Neural cell (in vitro differentiated cells): ENCODE measurements around the gene PDZD4. TPM values are rescaled to one million over a fixed set of nuclear protein-coding genes. Genes with fewer than 3 reads are reported as not detected.
A peak's percentile ranks its signal among the peaks of the same experiment; 100 is the strongest.

Experiments
- H2AFZ ChIP-seq: fragments of 200-600, 300-800 bp; sonication (generic), shearing (Covaris generic); 2 replicates; pipeline ENCODE4 v1.6.0; 2014; ENCODE audit warnings: low read depth, mild to moderate bottlenecking, antibody characterized with exemption, low read length, moderate library complexity
- H3F3A ChIP-seq: fragments of 200-600 bp; shearing (Covaris generic); 2 replicates; pipeline ENCODE4 v1.6.1; 2016; ENCODE audit warnings: mild to moderate bottlenecking, moderate library complexity, mixed read lengths, antibody characterized with exemption, low read length; ENCODE audit not compliant: insufficient read depth, poor library complexity, severe bottlenecking
- H3K27ac ChIP-seq: fragments of 200-600, 300-800 bp; sonication (generic), shearing (Covaris generic); 2 replicates; pipeline ENCODE4 v1.5.1; 2014; ENCODE audit warnings: mild to moderate bottlenecking, low read length, moderate library complexity
- H3K27me3 ChIP-seq: fragments of 300-800, 200-600 bp; sonication (generic), shearing (Covaris generic); 2 replicates; pipeline ENCODE4 v1.6.0; 2014; ENCODE audit warnings: mild to moderate bottlenecking, low read depth, low read length, moderate library complexity; ENCODE audit not compliant: insufficient read depth
- H3K36me3 ChIP-seq: fragments of 300-800, 200-600 bp; sonication (generic), shearing (Covaris generic); 2 replicates; pipeline ENCODE4 v1.5.1; 2014; ENCODE audit warnings: mild to moderate bottlenecking, antibody characterized with exemption, low read length, moderate library complexity; ENCODE audit not compliant: insufficient read depth
- H3K4me2 ChIP-seq: fragments of 300-800, 200-600 bp; sonication (generic), shearing (Covaris generic); 2 replicates; pipeline ENCODE4 v1.6.0; 2014; ENCODE audit warnings: mild to moderate bottlenecking, low read length
- H3K4me3 ChIP-seq: fragments of 300-800, 200-600 bp; sonication (generic), shearing (Covaris generic); 2 replicates; pipeline ENCODE4 v1.5.1; 2014; ENCODE audit warnings: mild to moderate bottlenecking, low read length, moderate library complexity
- H3K79me2 ChIP-seq: fragments of 200-600 bp; shearing (Covaris generic); replicated peaks from 2 replicates; pipeline ENCODE4 v1.6.0; 2014; ENCODE audit warnings: mild to moderate bottlenecking, low read length, moderate library complexity; ENCODE audit not compliant: insufficient read depth
- H3K9ac ChIP-seq: fragments of 300-800, 200-600 bp; sonication (generic), shearing (Covaris generic); 2 replicates; pipeline ENCODE4 v1.6.1; 2016; ENCODE audit warnings: mild to moderate bottlenecking, low read length, mixed read lengths
- H3K9me2 ChIP-seq: fragments of 200-600 bp; shearing (Covaris generic); 2 replicates; pipeline ENCODE4 v1.6.1; 2016; ENCODE audit warnings: mild to moderate bottlenecking, low read length, mixed read lengths; ENCODE audit not compliant: insufficient read depth
- H3K9me3 ChIP-seq: fragments of 200-600, 300-800 bp; sonication (generic), shearing (Covaris generic); 2 replicates; pipeline ENCODE4 v1.6.1; 2016; ENCODE audit warnings: mild to moderate bottlenecking, mixed run types, low read length, moderate library complexity, mixed read lengths
- H4K20me1 ChIP-seq: fragments of 200-600 bp; shearing (Covaris generic); 2 replicates; pipeline ENCODE4 v1.6.1; 2016; ENCODE audit warnings: mild to moderate bottlenecking, mixed run types; ENCODE audit not compliant: insufficient read depth
- CTCF ChIP-seq: fragments of 450-650 bp; IDR thresholded peaks from 2 replicates; pipeline ENCODE4 v1.5.1; 2014; ENCODE audit warnings: antibody characterized with exemption, mild to moderate bottlenecking, moderate library complexity; ENCODE audit not compliant: poor library complexity, severe bottlenecking
- EP300 ChIP-seq: fragments of 450-650 bp; conservative IDR thresholded peaks from 2 replicates; pipeline ENCODE4 v1.6.1; 2014; ENCODE audit warnings: antibody characterized with exemption, mild to moderate bottlenecking, moderate library complexity; ENCODE audit not compliant: poor library complexity, severe bottlenecking
- EZH2 ChIP-seq: fragments of 200-600, 300-800 bp; shearing (Covaris generic), sonication (generic); IDR thresholded peaks from 2 replicates; pipeline ENCODE4 v1.6.1; 2014; ENCODE audit warnings: antibody characterized with exemption, low read length, borderline replicate concordance, mild to moderate bottlenecking; ENCODE audit not compliant: insufficient read depth, poor library complexity, severe bottlenecking
- MXI1 ChIP-seq: fragments of 450-650 bp; conservative IDR thresholded peaks from 2 replicates; pipeline ENCODE4 v1.6.1; 2014; ENCODE audit warnings: antibody characterized with exemption, mild to moderate bottlenecking; ENCODE audit not compliant: poor library complexity, severe bottlenecking
- POLR2AphosphoS5 ChIP-seq: IDR thresholded peaks from 2 replicates; pipeline ENCODE4 v1.6.1; 2012
- RAD21 ChIP-seq: fragments of 450-650 bp; conservative IDR thresholded peaks from 2 replicates; pipeline ENCODE4 v1.6.1; 2014; ENCODE audit warnings: antibody characterized with exemption, mild to moderate bottlenecking, moderate library complexity
- SMC3 ChIP-seq: fragments of 450-650 bp; conservative IDR thresholded peaks from 2 replicates; pipeline ENCODE4 v1.6.1; 2014; ENCODE audit warnings: antibody characterized with exemption, mild to moderate bottlenecking, moderate library complexity; ENCODE audit not compliant: poor library complexity
- TAF1 ChIP-seq: IDR thresholded peaks from 2 replicates; pipeline ENCODE4 v1.6.1; 2012; ENCODE audit warnings: low read depth
- polyA plus RNA-seq: library from polyadenylated mRNA; depleted of rRNA; stranded (reverse); fragments of >200 nt; gene quantifications from 2 replicates; pipeline ENCODE4 v1.2.3, GENCODE V29; 2014
- TF ChIP-seq, protein P1 (sequence below): IDR thresholded peaks from 2 replicates; pipeline ENCODE4 v1.6.1; 2012; ENCODE audit warnings: borderline replicate concordance

The PDZD4 gene
- polyA plus RNA-seq, 1 donor from 2014 or later: 343 TPM

GRCh38 chrX:153813161-153813560, 17.2 kb downstream of the PDZD4 start:
- Histone ChIP-seq H3F3A (no peaks in the 10 kb centered on the region), H3K79me2 (peaks cover 55% of the 10 kb centered on the region), H3K27ac (peak overlapping the region; percentile 96), H3K9me2 (no peaks in the 10 kb centered on the region), H3K4me3 (peak overlapping the region; percentile 59), H2AFZ (no peak overlapping the region), H3K27me3 (no peaks in the 10 kb centered on the region), H3K9me3 (no peaks in the 10 kb centered on the region), H3K36me3 (no peaks in the 10 kb centered on the region), H3K9ac (peak overlapping the region; percentile 75), H4K20me1 (no peaks in the 10 kb centered on the region), H3K4me2 (no peak overlapping the region)
- TF ChIP-seq TAF1: no peak
- no peak for TF ChIP-seq MXI1
- no peak for TF ChIP-seq POLR2AphosphoS5
- TF ChIP-seq RAD21: no peak
- TF ChIP-seq SMC3: no peak
- TF ChIP-seq EP300: no peak
- no peak for TF ChIP-seq CTCF
- TF ChIP-seq, protein P1, sequence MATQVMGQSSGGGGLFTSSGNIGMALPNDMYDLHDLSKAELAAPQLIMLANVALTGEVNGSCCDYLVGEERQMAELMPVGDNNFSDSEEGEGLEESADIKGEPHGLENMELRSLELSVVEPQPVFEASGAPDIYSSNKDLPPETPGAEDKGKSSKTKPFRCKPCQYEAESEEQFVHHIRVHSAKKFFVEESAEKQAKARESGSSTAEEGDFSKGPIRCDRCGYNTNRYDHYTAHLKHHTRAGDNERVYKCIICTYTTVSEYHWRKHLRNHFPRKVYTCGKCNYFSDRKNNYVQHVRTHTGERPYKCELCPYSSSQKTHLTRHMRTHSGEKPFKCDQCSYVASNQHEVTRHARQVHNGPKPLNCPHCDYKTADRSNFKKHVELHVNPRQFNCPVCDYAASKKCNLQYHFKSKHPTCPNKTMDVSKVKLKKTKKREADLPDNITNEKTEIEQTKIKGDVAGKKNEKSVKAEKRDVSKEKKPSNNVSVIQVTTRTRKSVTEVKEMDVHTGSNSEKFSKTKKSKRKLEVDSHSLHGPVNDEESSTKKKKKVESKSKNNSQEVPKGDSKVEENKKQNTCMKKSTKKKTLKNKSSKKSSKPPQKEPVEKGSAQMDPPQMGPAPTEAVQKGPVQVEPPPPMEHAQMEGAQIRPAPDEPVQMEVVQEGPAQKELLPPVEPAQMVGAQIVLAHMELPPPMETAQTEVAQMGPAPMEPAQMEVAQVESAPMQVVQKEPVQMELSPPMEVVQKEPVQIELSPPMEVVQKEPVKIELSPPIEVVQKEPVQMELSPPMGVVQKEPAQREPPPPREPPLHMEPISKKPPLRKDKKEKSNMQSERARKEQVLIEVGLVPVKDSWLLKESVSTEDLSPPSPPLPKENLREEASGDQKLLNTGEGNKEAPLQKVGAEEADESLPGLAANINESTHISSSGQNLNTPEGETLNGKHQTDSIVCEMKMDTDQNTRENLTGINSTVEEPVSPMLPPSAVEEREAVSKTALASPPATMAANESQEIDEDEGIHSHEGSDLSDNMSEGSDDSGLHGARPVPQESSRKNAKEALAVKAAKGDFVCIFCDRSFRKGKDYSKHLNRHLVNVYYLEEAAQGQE: no peak
- no peak for TF ChIP-seq EZH2

DNA sequence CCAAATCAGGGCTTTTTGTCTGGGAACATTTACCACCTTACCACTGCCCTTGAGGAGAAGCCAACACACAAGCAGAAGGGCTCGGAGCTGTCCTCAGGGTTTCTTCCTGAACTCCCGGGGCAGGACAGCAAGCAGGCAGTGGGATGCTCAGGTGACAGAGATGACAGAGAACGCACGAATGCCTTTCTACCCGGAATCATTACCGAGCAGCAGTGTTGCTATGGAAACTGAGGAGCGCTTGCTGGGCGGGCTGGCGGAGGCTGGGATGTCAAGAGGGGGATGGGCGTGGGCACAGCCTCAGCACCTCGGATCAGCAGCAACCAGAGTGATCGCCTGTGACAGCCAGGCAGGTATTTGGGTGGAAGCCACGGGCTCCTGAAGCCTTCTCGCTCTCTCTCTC, 18.1 kb downstream of the PDZD4 start:
- Histone ChIP-seq H3K4me2 (peak overlapping the region; percentile 48), H3K9me2 (no peaks in the 10 kb centered on the region), H3F3A (no peaks in the 10 kb centered on the region), H4K20me1 (no peaks in the 10 kb centered on the region), H3K27me3 (no peaks in the 10 kb centered on the region), H2AFZ (no peak overlapping the region), H3K9me3 (no peaks in the 10 kb centered on the region), H3K4me3 (peak overlapping the region; percentile 59), H3K9ac (peak overlapping the region; percentile 75), H3K79me2 (peaks cover 55% of the 10 kb centered on the region), H3K36me3 (no peaks in the 10 kb centered on the region), H3K27ac (peak overlapping the region; percentile 96)
- TF ChIP-seq CTCF: no peak
- peak; percentile 83 for TF ChIP-seq EP300
- TF ChIP-seq, protein P1: peak; percentile 57
- peak; percentile 77 for TF ChIP-seq POLR2AphosphoS5
- TF ChIP-seq MXI1: peak; percentile 36
- peak; percentile 39 for TF ChIP-seq SMC3
- peak; percentile 45 for TF ChIP-seq TAF1
- TF ChIP-seq EZH2: no peak
- peak; percentile 40 for TF ChIP-seq RAD21
